DMS153 treated with DMSO at 0.1 percent for 48 hours (cell line): ENCODE measurements around the gene MDM4.

Source experiments
- DNase-seq: peaks from one replicate; lab custom pipeline; 2025; ENCODE audit not compliant: unreplicated experiment; lab: John Stamatoyannopoulos, UW

Gene MDM4

GRCh38 chr1:204600968-204601367, 84.8 kb downstream of the MDM4 start:
- DNase-seq = no peak

GRCh38 chr1:204602111-204602579, 85.9 kb downstream of the MDM4 start:
- no peak for DNase-seq

GRCh38 chr1:204602871-204603542, 86.8 kb downstream of the MDM4 start:
- no peak for DNase-seq

GRCh38 chr1:204605791-204606190, 89.6 kb downstream of the MDM4 start:
- no peak for DNase-seq
